Measurements from ENCODE around the gene IL1RL2.

The IL1RL2 gene

DNA sequence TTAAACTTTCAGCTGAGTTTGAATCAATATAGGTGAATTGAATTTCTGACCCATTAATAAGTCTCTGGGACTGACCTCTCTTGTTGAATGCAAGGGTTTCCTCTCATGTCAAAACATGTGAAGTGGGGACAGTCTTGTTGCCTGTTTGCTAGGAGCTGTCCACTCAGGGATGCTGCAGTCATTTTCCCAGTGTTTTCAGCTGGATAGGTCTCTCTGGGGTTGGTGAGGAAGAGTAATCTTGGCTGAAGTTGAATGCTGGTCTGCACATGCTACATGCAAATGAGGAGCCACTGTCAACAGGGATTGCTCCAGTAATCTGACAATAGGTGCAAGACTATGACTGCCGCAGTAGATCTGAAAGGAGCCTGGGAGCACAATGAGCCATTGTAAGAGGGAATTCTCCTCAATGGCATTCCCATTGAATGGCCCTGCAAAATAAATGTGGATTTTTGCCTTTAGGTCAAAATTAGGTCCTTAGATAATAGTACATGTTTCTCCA lies 90.4 kb downstream of the IL1RL2 start:
- peaks cover 0 to 6% of the 10 kb centered on the region in 2 donors for H3K4me1 ChIP-seq (ENCODE audit: control insufficient read depth in 1 of 2, insufficient read depth in 2 of 2, low read length in 2 of 2)
- no peaks in the 10 kb centered on the region for H3K36me3 ChIP-seq (ENCODE audit: control insufficient read depth in 1 of 2, insufficient read depth in 2 of 2, low read length in 2 of 2)
- H3K9me3 ChIP-seq (ENCODE audit: control insufficient read depth in 1 of 2, low read length in 2 of 2) = no peaks in the 10 kb centered on the region
- no peak overlapping the region for H3K27ac ChIP-seq (ENCODE audit: low read depth, low read length)
- no peak overlapping the region for H3K9ac ChIP-seq (ENCODE audit: low read depth in 1 of 2, low read length in 2 of 2)
- no peak overlapping the region for H3K4me3 ChIP-seq (ENCODE audit: low read depth in 1 of 2, low read length in 2 of 2)
- H3K27me3 ChIP-seq (ENCODE audit: control insufficient read depth in 1 of 2, insufficient read depth in 2 of 2, low read length in 2 of 2) = no peaks in the 10 kb centered on the region

DNA sequence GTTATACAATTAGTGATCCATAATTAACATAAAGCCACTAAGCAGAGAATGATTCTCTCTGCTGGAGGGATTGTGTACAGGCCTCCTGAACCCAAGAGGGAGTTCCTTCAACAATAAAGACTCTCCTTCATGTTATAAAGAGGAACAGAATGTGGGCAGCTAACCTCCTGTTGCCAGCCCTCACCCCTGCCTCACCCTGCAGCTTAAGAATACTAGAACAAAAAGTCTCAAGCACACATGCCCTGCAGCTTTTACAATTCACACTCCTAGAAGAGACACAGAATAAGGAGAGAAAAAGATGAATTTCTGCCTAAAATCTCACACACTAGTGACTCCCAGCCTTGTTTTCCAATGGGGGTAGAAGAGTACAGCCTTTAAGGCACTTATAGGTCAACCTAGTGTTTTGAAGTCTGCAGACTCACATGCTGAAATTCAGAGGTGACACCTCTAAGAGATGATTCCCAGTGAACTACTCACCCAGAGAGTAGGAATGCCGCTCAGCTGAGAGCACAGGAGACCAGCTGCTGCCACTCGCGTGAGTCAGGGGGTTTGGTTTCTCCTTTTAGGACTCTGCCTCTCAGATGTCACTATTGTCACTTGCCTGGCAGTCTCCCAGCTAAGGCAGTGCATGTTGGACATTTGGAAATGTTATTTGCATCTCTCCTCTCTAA lies 92.0 kb downstream of the IL1RL2 start:
- no peaks in the 10 kb centered on the region for H3K27me3 ChIP-seq (ENCODE audit: control insufficient read depth in 1 of 2, insufficient read depth in 2 of 2, low read length in 2 of 2)
- no peaks in the 10 kb centered on the region for H3K36me3 ChIP-seq (ENCODE audit: control insufficient read depth in 1 of 2, insufficient read depth in 2 of 2, low read length in 2 of 2)
- H3K4me1 ChIP-seq (ENCODE audit: control insufficient read depth in 1 of 2, insufficient read depth in 2 of 2, low read length in 2 of 2) = peaks cover 0 to 6% of the 10 kb centered on the region in 2 donors
- H3K4me3 ChIP-seq (ENCODE audit: low read depth in 1 of 2, low read length in 2 of 2) = no peak overlapping the region
- H3K27ac ChIP-seq (ENCODE audit: low read depth, low read length) = no peak overlapping the region
- H3K9ac ChIP-seq (ENCODE audit: low read depth in 1 of 2, low read length in 2 of 2) = no peak overlapping the region
- H3K9me3 ChIP-seq (ENCODE audit: control insufficient read depth in 1 of 2, low read length in 2 of 2) = no peaks in the 10 kb centered on the region

DNA sequence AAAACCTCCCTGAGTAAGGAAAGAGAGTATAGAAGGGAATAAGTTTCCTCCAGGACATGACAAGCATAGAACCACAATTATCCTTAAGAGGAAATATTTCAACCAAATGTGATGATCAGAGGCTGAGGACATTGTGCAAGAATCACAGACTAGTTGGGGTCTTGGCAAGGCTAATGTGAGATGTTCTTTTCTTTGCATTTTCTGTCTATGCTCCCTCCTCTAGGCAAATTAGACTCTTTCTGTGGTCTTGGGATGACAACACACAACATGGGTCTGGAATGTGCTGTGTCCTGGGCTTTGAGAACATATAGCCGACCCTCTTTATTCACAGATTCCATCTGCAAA lies 92.5 kb downstream of the IL1RL2 start:
- Histone ChIP-seq H3K9me3 (ENCODE audit: control insufficient read depth in 1 of 2, low read length in 2 of 2) (no peaks in the 10 kb centered on the region), H3K4me3 (ENCODE audit: low read depth in 1 of 2, low read length in 2 of 2) (no peak overlapping the region), H3K27me3 (ENCODE audit: control insufficient read depth in 1 of 2, insufficient read depth in 2 of 2, low read length in 2 of 2) (no peaks in the 10 kb centered on the region)

DNA sequence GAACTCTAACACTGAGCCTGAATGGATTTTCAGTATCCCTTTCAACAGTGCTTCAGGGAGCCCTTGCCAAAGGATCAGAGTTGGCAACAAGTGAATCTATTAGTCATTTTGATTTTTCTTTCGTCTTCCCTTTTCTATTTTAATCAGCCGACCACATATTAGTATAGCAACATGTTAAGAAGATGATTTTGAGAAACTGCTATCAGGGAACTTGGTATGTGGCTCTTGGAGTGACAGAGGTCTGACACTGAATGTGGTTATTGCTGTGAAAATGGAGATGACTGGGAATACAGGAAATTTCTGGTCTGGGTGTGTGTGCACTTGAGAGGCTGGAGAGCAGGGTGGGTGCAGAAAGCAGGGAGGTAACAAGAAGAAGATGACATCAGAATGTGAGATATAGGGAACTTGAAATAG lies 95.9 kb downstream of the IL1RL2 start:
- Histone ChIP-seq H3K27ac (ENCODE audit: low read depth, low read length) (no peak overlapping the region), H3K9me3 (ENCODE audit: control insufficient read depth in 1 of 2, low read length in 2 of 2) (no peaks in the 10 kb centered on the region), H3K36me3 (ENCODE audit: control insufficient read depth in 1 of 2, insufficient read depth in 2 of 2, low read length in 2 of 2) (no peaks in the 10 kb centered on the region), H3K4me1 (ENCODE audit: control insufficient read depth in 1 of 2, insufficient read depth in 2 of 2, low read length in 2 of 2) (peaks cover 0 to 2% of the 10 kb centered on the region in 2 donors), H3K27me3 (ENCODE audit: control insufficient read depth in 1 of 2, insufficient read depth in 2 of 2, low read length in 2 of 2) (no peaks in the 10 kb centered on the region), H3K4me3 (ENCODE audit: low read depth in 1 of 2, low read length in 2 of 2) (no peak overlapping the region), H3K9ac (ENCODE audit: low read depth in 1 of 2, low read length in 2 of 2) (no peak overlapping the region)

More for the DNA sequence above, 92.5 kb downstream of the IL1RL2 start:
- H3K27ac ChIP-seq (ENCODE audit: low read depth, low read length) = no peak overlapping the region
- peaks cover 0 to 6% of the 10 kb centered on the region in 2 donors for H3K4me1 ChIP-seq (ENCODE audit: control insufficient read depth in 1 of 2, insufficient read depth in 2 of 2, low read length in 2 of 2)
- H3K9ac ChIP-seq (ENCODE audit: low read depth in 1 of 2, low read length in 2 of 2) = no peak overlapping the region
- H3K36me3 ChIP-seq (ENCODE audit: control insufficient read depth in 1 of 2, insufficient read depth in 2 of 2, low read length in 2 of 2) = no peaks in the 10 kb centered on the region

DNA sequence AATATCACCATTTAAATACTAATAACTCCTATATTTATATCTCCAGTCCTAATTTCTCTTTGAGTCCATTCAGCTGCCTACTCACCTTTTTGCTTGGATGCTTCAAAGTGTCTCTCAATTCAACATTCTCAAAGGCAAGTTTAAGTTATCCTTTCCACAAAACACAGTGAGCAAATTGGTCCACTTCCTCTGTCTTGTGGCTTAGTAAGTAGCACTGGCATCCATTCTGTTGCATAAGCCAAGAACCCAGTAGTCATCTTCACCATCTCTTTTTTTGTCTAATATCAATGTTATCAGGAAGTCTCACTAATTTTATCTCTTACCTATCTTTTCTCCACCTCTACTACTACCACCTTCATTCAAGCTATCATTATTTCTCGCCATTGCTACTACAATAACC lies 97.2 kb downstream of the IL1RL2 start:
- Histone ChIP-seq H3K27ac (ENCODE audit: low read depth, low read length) (no peak overlapping the region), H3K27me3 (ENCODE audit: control insufficient read depth in 1 of 2, insufficient read depth in 2 of 2, low read length in 2 of 2) (no peaks in the 10 kb centered on the region), H3K36me3 (ENCODE audit: control insufficient read depth in 1 of 2, insufficient read depth in 2 of 2, low read length in 2 of 2) (no peaks in the 10 kb centered on the region), H3K9ac (ENCODE audit: low read depth in 1 of 2, low read length in 2 of 2) (no peak overlapping the region), H3K9me3 (ENCODE audit: control insufficient read depth in 1 of 2, low read length in 2 of 2) (no peaks in the 10 kb centered on the region), H3K4me1 (ENCODE audit: control insufficient read depth in 1 of 2, insufficient read depth in 2 of 2, low read length in 2 of 2) (no peaks in the 10 kb centered on the region), H3K4me3 (ENCODE audit: low read depth in 1 of 2, low read length in 2 of 2) (no peak overlapping the region)

DNA sequence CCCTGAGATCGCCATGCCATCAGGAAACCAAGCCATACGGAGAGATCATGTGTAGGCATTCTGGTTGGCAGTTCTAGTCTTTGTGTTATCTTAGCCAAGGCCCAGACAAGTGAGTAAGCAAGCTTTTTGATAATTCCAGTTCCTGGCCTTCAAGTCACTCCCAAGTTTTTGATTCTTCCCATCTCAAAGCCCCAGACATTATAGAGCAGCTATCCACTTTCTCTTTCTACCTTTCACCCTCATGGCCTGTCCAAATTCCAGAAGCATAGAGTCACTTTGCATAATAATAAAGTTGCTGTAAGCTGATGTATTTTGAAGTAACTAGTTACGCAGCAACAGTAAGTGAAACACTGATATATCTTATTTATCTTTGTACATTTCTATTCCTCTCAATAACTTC lies 97.8 kb downstream of the IL1RL2 start:
- Histone ChIP-seq H3K36me3 (ENCODE audit: control insufficient read depth in 1 of 2, insufficient read depth in 2 of 2, low read length in 2 of 2) (no peaks in the 10 kb centered on the region), H3K9me3 (ENCODE audit: control insufficient read depth in 1 of 2, low read length in 2 of 2) (no peaks in the 10 kb centered on the region), H3K4me3 (ENCODE audit: low read depth in 1 of 2, low read length in 2 of 2) (no peak overlapping the region), H3K9ac (ENCODE audit: low read depth in 1 of 2, low read length in 2 of 2) (no peak overlapping the region), H3K4me1 (ENCODE audit: control insufficient read depth in 1 of 2, insufficient read depth in 2 of 2, low read length in 2 of 2) (no peaks in the 10 kb centered on the region), H3K27ac (ENCODE audit: low read depth, low read length) (no peak overlapping the region), H3K27me3 (ENCODE audit: control insufficient read depth in 1 of 2, insufficient read depth in 2 of 2, low read length in 2 of 2) (no peaks in the 10 kb centered on the region)

DNA sequence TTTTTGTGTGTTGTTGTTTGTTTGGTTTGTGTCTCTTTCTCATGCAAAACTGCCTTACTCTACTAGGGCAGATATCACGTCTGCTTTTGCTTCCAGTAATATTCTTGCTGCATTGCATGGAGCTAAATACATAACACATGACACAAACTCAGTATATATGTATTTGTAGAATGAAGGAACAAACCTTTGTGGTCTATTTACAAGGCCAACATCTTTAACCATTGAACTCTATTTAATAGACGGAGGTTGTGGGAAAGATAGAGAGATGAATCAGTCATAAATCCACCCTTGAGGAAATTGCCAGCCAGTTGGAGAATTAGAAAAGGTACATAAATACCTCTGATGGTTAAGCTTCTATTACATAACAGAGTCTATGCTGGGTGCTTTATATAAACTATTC lies 98.5 kb downstream of the IL1RL2 start:
- Histone ChIP-seq H3K4me3 (ENCODE audit: low read depth in 1 of 2, low read length in 2 of 2) (no peak overlapping the region), H3K27ac (ENCODE audit: low read depth, low read length) (no peak overlapping the region), H3K4me1 (ENCODE audit: control insufficient read depth in 1 of 2, insufficient read depth in 2 of 2, low read length in 2 of 2) (no peaks in the 10 kb centered on the region), H3K9me3 (ENCODE audit: control insufficient read depth in 1 of 2, low read length in 2 of 2) (no peaks in the 10 kb centered on the region), H3K27me3 (ENCODE audit: control insufficient read depth in 1 of 2, insufficient read depth in 2 of 2, low read length in 2 of 2) (no peaks in the 10 kb centered on the region), H3K36me3 (ENCODE audit: control insufficient read depth in 1 of 2, insufficient read depth in 2 of 2, low read length in 2 of 2) (no peaks in the 10 kb centered on the region), H3K9ac (ENCODE audit: low read depth in 1 of 2, low read length in 2 of 2) (no peak overlapping the region)

DNA sequence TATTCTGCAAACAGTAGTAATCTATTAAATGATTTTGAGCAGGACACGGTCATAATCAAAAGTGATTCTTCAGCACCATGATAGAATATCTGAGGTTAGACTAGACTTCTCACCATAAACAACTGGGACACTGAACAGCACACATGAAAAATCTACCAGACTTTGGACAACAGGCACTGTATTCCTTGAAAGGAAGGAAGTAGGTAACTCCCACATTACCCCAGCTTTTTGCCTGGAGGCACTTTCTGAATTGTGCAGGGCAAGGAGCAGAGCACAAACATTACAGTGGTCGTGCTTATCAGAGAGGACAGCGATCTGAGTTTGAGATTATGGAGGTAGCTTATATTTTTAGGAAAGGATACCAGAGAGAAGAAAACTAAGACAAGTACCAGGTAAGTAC lies 99.2 kb downstream of the IL1RL2 start:
- H3K4me1 ChIP-seq (ENCODE audit: control insufficient read depth in 1 of 2, insufficient read depth in 2 of 2, low read length in 2 of 2) = no peaks in the 10 kb centered on the region
- H3K27ac ChIP-seq (ENCODE audit: low read depth, low read length) = no peak overlapping the region
- H3K4me3 ChIP-seq (ENCODE audit: low read depth in 1 of 2, low read length in 2 of 2) = no peak overlapping the region
- H3K9me3 ChIP-seq (ENCODE audit: control insufficient read depth in 1 of 2, low read length in 2 of 2) = no peaks in the 10 kb centered on the region
- no peaks in the 10 kb centered on the region for H3K27me3 ChIP-seq (ENCODE audit: control insufficient read depth in 1 of 2, insufficient read depth in 2 of 2, low read length in 2 of 2)
- no peak overlapping the region for H3K9ac ChIP-seq (ENCODE audit: low read depth in 1 of 2, low read length in 2 of 2)
- H3K36me3 ChIP-seq (ENCODE audit: control insufficient read depth in 1 of 2, insufficient read depth in 2 of 2, low read length in 2 of 2) = no peaks in the 10 kb centered on the region

DNA sequence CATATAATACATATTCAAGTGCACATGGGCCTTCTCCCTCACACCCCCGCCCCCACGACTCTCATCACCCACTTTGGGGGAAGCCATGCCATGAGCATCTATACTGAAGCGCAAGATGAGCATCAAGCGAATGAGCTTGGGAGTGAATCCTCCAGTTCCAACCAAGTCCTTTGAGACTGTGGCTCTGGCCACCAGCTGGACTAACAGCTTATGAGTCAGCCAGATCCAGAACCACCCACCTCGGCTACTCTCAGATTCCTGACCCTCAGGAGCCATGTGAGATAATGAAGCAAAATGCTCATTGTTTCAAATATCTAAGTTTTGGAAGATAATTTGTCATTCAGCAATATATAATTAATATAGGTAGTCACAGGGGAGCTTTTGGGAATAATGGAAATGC lies 102.3 kb downstream of the IL1RL2 start:
- Histone ChIP-seq H3K36me3 (ENCODE audit: control insufficient read depth in 1 of 2, insufficient read depth in 2 of 2, low read length in 2 of 2) (no peaks in the 10 kb centered on the region), H3K27ac (ENCODE audit: low read depth, low read length) (no peak overlapping the region), H3K4me3 (ENCODE audit: low read depth in 1 of 2, low read length in 2 of 2) (no peak overlapping the region), H3K9me3 (ENCODE audit: control insufficient read depth in 1 of 2, low read length in 2 of 2) (no peaks in the 10 kb centered on the region), H3K27me3 (ENCODE audit: control insufficient read depth in 1 of 2, insufficient read depth in 2 of 2, low read length in 2 of 2) (no peaks in the 10 kb centered on the region), H3K4me1 (ENCODE audit: control insufficient read depth in 1 of 2, insufficient read depth in 2 of 2, low read length in 2 of 2) (no peaks in the 10 kb centered on the region), H3K9ac (ENCODE audit: low read depth in 1 of 2, low read length in 2 of 2) (no peak overlapping the region)
